AML-193 (cell line): Measurements from ENCODE around the gene RGS17.
"Not testable (repeated sequence)": the region's sequence is repeated elsewhere in the genome, so short reads cannot be mapped to it uniquely, and the experiment has no call there.

Source experiments
- DNase-seq, 2 experiments: peaks; one replicate each; lab custom pipeline; 2025; lab: John Stamatoyannopoulos, UW

The RGS17 gene

DNA sequence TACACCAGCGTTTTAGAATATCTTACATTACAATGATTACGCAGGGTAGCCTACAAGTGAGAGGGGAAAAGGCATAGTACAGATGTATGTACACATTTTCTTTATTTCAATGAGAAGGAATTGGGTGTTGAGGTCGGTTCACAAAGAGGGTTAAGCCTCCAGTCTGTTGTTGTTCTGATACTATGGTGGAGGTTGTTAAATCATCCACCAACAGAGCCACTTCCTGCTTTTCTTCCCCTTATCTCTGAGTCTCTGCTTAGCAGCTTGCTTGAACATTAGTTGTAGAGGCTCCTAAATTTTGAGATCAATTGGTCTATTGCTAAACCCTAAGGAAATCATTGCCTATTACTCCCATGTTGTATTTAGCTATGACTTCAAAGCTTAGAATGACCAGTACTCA is 7.3 kb downstream of the RGS17 start:
- no peak for DNase-seq

- no peak for DNase-seq
Measured at GRCh38 chr6:153121311-153121710, 9.8 kb downstream of the RGS17 start.

DNA sequence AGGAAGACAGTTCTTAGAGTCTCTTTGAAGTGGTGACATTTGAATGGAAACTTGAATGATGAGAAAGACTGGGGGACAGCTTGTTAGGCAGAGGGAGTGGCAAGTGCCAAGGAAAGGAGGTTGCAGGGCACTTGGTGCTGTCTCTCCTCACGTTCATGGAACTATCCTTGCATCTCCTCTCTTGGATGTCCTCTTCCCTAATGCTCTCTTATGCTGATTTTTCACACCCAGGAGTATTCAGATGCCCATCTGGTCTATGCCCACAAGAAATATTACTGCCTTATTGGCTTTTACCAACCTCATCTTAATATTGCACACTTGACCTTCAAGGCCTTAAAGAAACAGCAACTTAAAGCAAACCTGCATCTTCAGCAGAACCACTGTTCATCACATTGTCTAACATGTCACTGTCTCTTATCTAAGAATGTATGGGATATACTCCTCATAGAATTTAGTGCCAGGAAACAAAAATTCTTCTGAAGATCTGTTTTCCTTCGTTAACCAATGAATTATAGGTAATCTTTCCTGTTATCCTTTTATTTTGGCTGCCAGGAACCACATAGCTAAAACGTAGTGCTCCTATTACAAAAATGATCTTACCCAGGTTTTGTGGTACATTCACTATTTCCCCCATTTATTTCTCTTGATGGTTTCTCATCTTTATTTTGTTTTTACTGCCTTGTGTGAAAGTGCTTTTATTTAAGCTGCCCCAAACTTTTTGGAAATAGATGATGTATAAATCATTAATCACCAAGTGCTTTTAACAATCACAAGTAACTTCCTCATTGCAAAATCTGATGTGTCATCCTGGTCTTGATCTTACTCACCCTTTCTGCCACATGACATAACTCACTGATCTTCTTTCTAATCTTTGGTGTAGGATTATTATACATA is 12.8 kb downstream of the RGS17 start:
- DNase-seq = peak; percentile 29 to 36

- DNase-seq = not testable (repeated sequence)
Measured at GRCh38 chr6:153111082-153111481, 20.0 kb downstream of the RGS17 start.

DNA sequence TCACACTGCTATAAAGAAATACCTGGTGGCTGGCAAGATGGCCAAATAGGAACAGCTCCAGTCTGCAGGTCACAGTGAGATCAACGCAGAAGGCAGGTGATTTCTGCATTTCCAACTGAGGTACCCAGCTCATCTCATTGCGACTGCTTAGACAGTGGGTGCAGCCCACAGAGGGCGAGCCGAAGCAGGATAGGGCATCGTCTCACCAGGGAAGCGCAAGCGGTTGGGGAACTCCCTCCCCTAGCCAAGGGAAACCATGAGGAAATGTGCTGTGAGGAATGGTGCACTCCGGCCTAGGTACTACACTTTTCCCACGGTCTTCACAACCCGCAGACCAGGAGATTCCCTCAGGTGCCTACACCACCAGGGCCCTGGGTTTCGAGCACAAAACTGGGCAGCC is 20.5 kb downstream of the RGS17 start:
- not testable (repeated sequence) for DNase-seq

GRCh38 chr6:153108315-153108714 is 22.8 kb downstream of the RGS17 start:
- no peak for DNase-seq

- no peak for DNase-seq
Measured at GRCh38 chr6:153106021-153106420, 25.1 kb downstream of the RGS17 start.

- no peak for DNase-seq
Measured at GRCh38 chr6:153104220-153104619, 26.9 kb downstream of the RGS17 start.

- no peak for DNase-seq
Measured at GRCh38 chr6:153103319-153103655, 27.8 kb downstream of the RGS17 start.

DNA sequence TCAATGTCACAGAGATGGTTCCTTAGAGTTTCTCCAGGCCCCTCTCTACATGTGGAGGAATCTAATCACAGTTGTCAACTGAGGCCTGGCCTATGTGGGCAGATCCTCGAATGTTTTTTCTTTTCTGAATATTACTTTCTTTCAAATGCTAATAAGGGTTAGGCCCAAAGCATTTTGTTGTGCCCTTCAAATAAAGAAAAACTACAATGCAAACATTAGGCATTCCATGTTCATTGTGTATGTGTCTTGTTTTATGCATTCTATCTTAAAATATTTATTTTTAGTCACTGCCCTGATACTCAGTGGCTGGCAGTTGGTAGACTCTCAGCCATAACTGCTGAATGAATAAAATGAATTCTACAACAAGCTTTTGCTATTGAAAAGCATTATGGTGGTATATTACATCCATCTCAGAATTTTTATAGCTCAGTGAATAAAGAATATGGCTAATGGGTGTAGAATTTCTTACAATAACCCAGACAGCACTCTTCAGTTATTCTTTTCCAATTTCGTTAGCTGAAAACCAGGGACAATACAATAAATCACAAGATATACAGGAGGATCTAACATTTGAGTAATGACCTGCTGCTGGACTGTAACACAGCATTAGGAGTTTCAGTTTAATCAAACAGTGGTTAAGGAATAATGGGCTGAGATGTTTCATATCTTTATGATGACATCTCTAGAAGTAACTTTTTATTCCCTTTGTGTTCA is 28.3 kb downstream of the RGS17 start:
- no peak for DNase-seq

GRCh38 chr6:153101461-153101860 is 29.6 kb downstream of the RGS17 start:
- DNase-seq = no peak

DNA sequence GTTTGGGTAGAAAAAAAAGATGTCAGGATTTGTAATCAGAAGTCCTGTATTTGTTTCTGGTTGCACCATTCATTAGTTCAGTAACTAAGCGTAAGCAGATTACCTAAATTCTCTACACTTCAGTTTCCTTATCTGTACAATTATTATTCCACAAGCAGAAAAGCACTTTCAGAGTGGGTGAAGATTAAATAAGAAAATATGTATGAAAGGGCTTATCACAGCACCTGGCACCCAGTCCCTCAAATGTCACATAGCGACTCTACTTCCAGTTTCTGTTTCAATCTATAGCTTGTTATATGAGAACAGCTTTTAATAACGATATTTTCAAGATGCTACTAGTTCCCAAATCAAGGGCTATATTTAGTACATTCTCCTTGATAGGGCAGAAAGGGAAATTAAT is 31.4 kb downstream of the RGS17 start:
- DNase-seq = no peak

DNA sequence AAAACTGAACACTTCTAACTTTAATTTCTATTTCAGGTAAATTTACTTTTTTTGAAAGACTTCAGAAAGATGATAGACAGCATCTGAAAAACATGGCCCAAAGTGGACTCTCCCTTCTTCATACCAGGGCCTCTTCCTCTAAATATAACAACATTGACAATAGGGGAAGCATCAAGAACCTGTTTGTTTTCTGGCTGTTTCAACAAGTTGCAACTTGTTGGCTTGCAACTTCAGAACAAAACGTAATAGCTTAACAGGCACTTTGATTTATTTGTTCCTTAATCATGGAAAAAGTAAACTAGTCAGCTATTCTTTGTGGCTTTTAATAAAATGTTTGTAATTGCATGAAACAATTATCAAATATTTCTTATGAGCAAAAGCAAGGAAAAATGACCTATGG is 34.3 kb downstream of the RGS17 start:
- no peak for DNase-seq

GRCh38 chr6:153096031-153096430 is 35.1 kb downstream of the RGS17 start:
- no peak for DNase-seq

GRCh38 chr6:153092082-153093013 is 38.7 kb downstream of the RGS17 start:
- DNase-seq = peak in 1 of 2 experiments; percentile 6

DNA sequence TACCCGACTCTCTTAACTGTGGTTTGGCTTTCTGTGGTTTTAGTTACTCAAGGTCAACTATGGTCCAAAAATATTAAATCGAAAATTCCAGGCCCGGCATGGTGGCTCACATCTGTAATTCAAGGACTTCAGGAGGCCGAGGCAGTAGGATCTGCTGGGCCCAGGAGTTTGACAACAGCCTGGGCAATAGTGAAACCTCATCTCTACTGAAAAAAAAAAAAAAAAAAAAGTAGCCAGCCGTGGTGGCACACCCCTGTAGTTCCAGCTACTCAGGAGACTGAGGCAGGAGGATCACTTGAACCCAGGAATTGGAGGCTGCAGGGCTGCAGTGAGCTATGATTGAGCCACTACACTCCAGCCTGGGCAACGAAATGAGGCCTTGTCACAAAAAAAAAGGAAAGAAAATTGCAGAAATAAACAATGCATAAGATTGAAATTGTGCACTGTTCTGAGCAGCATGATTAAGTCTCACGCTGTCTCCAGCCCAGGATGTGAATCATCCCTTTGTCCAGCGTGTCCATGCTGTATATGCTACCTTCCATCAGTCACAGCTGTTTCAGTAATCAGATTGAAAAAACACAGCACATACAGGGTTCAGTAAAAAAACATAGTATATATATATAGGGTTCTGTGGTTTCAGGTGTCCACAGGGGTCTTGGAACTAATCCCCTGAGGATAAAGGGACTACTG is 40.7 kb downstream of the RGS17 start:
- no peak for DNase-seq

DNA sequence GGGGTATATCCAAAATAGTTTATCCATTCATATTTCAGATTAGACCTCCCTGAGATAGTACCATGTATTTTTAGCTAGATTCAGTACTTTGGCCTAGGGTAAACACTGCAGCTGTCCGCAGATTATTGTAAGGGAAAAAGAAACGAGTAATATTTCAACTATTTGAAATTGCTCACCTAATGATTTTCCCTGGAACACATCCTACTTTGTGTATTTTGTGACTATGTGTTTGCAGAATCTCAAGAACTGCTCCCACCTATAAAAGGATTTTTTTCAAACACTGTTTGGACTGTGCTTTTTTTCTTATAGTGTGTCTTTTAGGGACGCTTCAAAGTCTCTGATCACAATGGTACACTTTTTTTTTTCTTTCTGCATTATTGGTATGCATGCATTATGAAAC is 42.3 kb downstream of the RGS17 start:
- no peak for DNase-seq

GRCh38 chr6:153087436-153087835 is 43.6 kb downstream of the RGS17 start:
- DNase-seq = no peak

GRCh38 chr6:153086225-153086990 is 44.7 kb downstream of the RGS17 start:
- no peak for DNase-seq

- no peak for DNase-seq
Measured at GRCh38 chr6:153085239-153085638, 45.8 kb downstream of the RGS17 start.

DNA sequence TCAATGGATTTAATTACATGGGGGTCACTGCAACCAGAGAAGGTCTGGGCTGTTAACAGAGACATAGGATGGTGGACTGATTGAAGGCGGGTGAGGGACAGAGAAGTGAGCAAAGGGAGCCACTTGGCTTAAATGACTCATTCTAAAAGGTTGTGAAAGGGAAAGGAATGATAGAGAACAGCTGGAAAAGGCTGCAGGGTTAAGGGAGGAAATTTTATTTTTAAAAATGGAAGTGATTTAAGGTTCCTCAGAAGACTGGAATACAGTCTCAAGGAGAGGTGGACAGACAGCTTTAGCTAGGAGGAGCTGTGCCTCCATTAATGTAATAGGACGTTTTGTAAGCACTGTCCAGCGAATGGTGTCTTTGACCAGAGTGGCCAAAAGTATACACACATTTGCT is 46.7 kb downstream of the RGS17 start:
- DNase-seq = no peak
